HCEC 1CT (cell line): ENCODE data around the gene DMRT1.
A peak's percentile ranks its signal among the peaks of the same experiment; 100 is the strongest.

Source experiments
- DNase-seq: peaks from one replicate; pipeline ENCODE4 v3.0.0-alpha.2; 2017

Gene DMRT1

GRCh38 chr9:841371-842209 is at the start of gene DMRT1:
Gene DMRT1 (plus strand): TSS chr9:841697. CDS start chr9:841839, 142 bp downstream.
- DNase-seq = no peak

GRCh38 chr9:792331-793260 is 48.9 kb upstream of the DMRT1 start:
- DNase-seq = no peak

- DNase-seq = no peak
Measured at GRCh38 chr9:794386-794785, 47.1 kb upstream of the DMRT1 start.

- no peak for DNase-seq
Measured at GRCh38 chr9:795869-796268, 45.6 kb upstream of the DMRT1 start.

GRCh38 chr9:800591-801150 is 40.8 kb upstream of the DMRT1 start:
- DNase-seq = no peak

- peak; percentile 85 for DNase-seq
Measured at GRCh38 chr9:801399-802071, 40.0 kb upstream of the DMRT1 start.

- DNase-seq = no peak
Measured at GRCh38 chr9:804026-804425, 37.5 kb upstream of the DMRT1 start.

- no peak for DNase-seq
Measured at GRCh38 chr9:805151-805550, 36.3 kb upstream of the DMRT1 start.

- DNase-seq = peak; percentile 21
Measured at GRCh38 chr9:806285-807156, 35.0 kb upstream of the DMRT1 start.

- peak; percentile 82 for DNase-seq
Measured at GRCh38 chr9:811106-811531, 30.4 kb upstream of the DMRT1 start.

- DNase-seq = peak; percentile 11
Measured at GRCh38 chr9:818958-819357, 22.5 kb upstream of the DMRT1 start.

GRCh38 chr9:826500-827280 is 14.8 kb upstream of the DMRT1 start:
- DNase-seq = no peak

GRCh38 chr9:840343-840742 is 1.2 kb upstream of the DMRT1 start:
- DNase-seq = no peak

GRCh38 chr9:842635-843426 is 1.3 kb downstream of the DMRT1 start:
- no peak for DNase-seq

GRCh38 chr9:843427-843785 is 1.9 kb downstream of the DMRT1 start:
- DNase-seq = no peak

- DNase-seq = no peak
Measured at GRCh38 chr9:846852-847251, 5.4 kb downstream of the DMRT1 start.

GRCh38 chr9:847505-847904 is 6.0 kb downstream of the DMRT1 start:
- DNase-seq = no peak

- DNase-seq = no peak
Measured at GRCh38 chr9:849431-849830, 7.9 kb downstream of the DMRT1 start.

GRCh38 chr9:852539-852938 is 11.0 kb downstream of the DMRT1 start:
- no peak for DNase-seq

- DNase-seq = no peak
Measured at GRCh38 chr9:859251-859650, 17.8 kb downstream of the DMRT1 start.
